ENCODE results near the gene STMN3. TPM values are rescaled to one million over a fixed set of nuclear protein-coding genes. Genes with fewer than 3 reads are reported as not detected.

STMN3 gene
- total and polyA plus RNA-seq, 2 of the 8 experiments (the other 6 are each of a cell fraction or from before 2014, with no cell fraction given) = 51.5 to 63.1 TPM

DNA sequence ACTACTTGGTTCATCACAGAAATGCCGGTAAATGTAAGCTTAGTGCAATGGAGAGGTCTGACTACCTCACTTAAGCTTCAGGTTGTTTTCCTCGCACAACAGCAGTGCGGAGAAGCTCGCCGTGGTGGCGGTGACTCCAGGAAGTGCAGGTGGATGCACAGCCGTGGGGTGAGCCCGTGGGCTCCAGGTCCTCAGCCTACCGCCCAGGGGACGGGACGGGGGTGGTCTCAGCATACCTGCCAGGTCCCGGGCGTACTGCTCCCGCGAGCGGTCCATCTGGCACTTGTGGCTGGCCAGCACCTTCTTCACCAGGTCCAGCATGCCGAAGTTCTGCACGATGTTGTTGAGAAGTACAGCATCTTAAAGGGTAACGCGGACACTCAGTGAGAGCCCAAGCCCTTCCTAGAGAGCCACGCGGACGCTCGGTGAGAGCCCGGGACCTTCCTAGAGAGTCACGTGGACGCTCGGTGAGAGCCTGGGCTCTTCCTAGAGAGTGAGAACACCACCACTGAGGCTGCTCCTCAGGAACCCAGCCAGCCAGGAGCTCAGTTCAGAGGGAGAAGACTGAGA lies 61.4 kb downstream of the STMN3 start:
- Histone ChIP-seq H3K27ac (ENCODE audit: low read depth, low read length) (no peak overlapping the region), H3K4ac (replicated peaks; ENCODE audit: insufficient read length, low read depth, low read length) (no peak overlapping the region), H3K18ac (ENCODE audit: extremely low read depth, low read length) (no peak overlapping the region), H3K79me2 (ENCODE audit: control insufficient read depth in 1 of 2, insufficient read depth in 2 of 2, low read length in 2 of 2) (no peaks in the 10 kb centered on the region), H2BK120ac (replicated peaks; ENCODE audit: low read depth, low read length) (no peak overlapping the region), H3K4me2 (ENCODE audit: insufficient read depth in 1 of 2, low read depth in 2 of 2, low read length in 2 of 2) (no peak overlapping the region), H4K20me1 (replicated peaks in 1 of 2; ENCODE audit: control insufficient read depth in 1 of 2, insufficient read depth in 2 of 2, low read length in 2 of 2) (peaks cover 0 to 12% of the 10 kb centered on the region in 2 experiments), H3K56ac (replicated peaks; ENCODE audit: insufficient read length, low read depth, low read length) (no peak overlapping the region), H3K14ac (ENCODE audit: insufficient read length) (no peak overlapping the region), H2BK12ac (ENCODE audit: low read depth, low read length) (no peak overlapping the region), H3K23ac (ENCODE audit: insufficient read length) (no peak overlapping the region), H4K8ac (ENCODE audit: extremely low read depth, insufficient read depth, low read length) (no peak overlapping the region; the same call in 1 of the 2 replicates), H3K27me3 (replicated peaks in 1 of 4; ENCODE audit: control insufficient read depth in 3 of 4, extremely low read depth in 1 of 4, insufficient read depth in 3 of 4, low read length in 3 of 4) (no peaks in the 10 kb centered on the region), H3K9me3 (ENCODE audit: insufficient read depth in 2 of 2, low read depth in 1 of 2, low read length in 1 of 2) (no peaks in the 10 kb centered on the region), H4K91ac (replicated peaks; ENCODE audit: insufficient read length, low read length) (no peak overlapping the region), H4K5ac (ENCODE audit: insufficient read length, low read depth, low read length) (no peak overlapping the region), H2BK5ac (ENCODE audit: low read depth, low read length) (no peak overlapping the region), H2AFZ (ENCODE audit: low read length) (no peak overlapping the region), H2BK20ac (ENCODE audit: low read length) (no peak overlapping the region), H3K9ac (replicated peaks in 1 of 4; ENCODE audit: extremely low read depth in 1 of 4, low read depth in 3 of 4, low read length in 3 of 4) (no peak overlapping the region), H3K4me1 (replicated peaks in 1 of 4; ENCODE audit: control insufficient read depth in 3 of 4, insufficient read depth in 4 of 4, low read length in 3 of 4) (no peaks in the 10 kb centered on the region), H2AK5ac (ENCODE audit: low read depth, low read length) (no peak overlapping the region), H3K4me3 (ENCODE audit: extremely low read depth in 1 of 4, insufficient read depth in 2 of 4, low read depth in 3 of 4, low read length in 4 of 4) (no peak overlapping the region), H3K36me3 (ENCODE audit: control insufficient read depth in 2 of 4, insufficient read depth in 4 of 4, low read length in 3 of 4) (peaks cover 0 to 18% (median 12%) of the 10 kb centered on the region in 4 experiments; a peak in 7 of 8 replicates), H2BK15ac (ENCODE audit: low read length) (no peak overlapping the region), H3K79me1 (ENCODE audit: low read depth, low read length) (no peaks in the 10 kb centered on the region), H3K23me2 (ENCODE audit: low read depth, low read length) (no peaks in the 10 kb centered on the region)
- TF ChIP-seq, protein P1, sequence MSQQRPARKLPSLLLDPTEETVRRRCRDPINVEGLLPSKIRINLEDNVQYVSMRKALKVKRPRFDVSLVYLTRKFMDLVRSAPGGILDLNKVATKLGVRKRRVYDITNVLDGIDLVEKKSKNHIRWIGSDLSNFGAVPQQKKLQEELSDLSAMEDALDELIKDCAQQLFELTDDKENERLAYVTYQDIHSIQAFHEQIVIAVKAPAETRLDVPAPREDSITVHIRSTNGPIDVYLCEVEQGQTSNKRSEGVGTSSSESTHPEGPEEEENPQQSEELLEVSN (IDR thresholded peaks at IDR 0.05) = no peak
- TF ChIP-seq ZNF274 (IDR thresholded peaks at IDR 0.05; ENCODE audit: borderline replicate concordance, extremely low read depth, low read length) = no peak
- TF ChIP-seq KDM4A (IDR thresholded peaks at IDR 0.05; ENCODE audit: low read depth, low read length, severe bottlenecking) = no peak
- no peak for TF ChIP-seq CTBP2 (IDR thresholded peaks at IDR 0.05; ENCODE audit: borderline replicate concordance, insufficient read depth, insufficient read length, low read length)
- TF ChIP-seq CHD1 (IDR thresholded peaks at IDR 0.05; ENCODE audit: low read depth, low read length) = no peak
- TF ChIP-seq SIX5 (IDR thresholded peaks at IDR 0.05; ENCODE audit: low read depth, low read length) = no peak
- TF ChIP-seq CREB1 (IDR thresholded peaks at IDR 0.05) = no peak
- no peak for TF ChIP-seq GTF2F1 (IDR thresholded peaks at IDR 0.05; ENCODE audit: borderline replicate concordance, low read depth, low read length)
- TF ChIP-seq ASH2L (IDR thresholded peaks at IDR 0.05; ENCODE audit: low read length) = no peak
- no peak for TF ChIP-seq SP1 (IDR thresholded peaks at IDR 0.05; ENCODE audit: low read depth, low read length)
- no peak for TF ChIP-seq RXRA (IDR thresholded peaks at IDR 0.05; ENCODE audit: insufficient read depth, low read depth, low read length)
- FAIRE-seq (no peak), DNase-seq (ENCODE audit: low read depth in 1 of 2, low spot score in 2 of 2) (no peak)
- POLR2A ChIA-PET (ENCODE audit: partially characterized antibody) = no interaction called here
- 98% methylated on average over 28 of the region's 28 CpGs; no CpG with 5 or more reads in 1 of the 2 experiments for WGBS, 2 experiments (ENCODE audit: extremely low coverage in 1 of 2, insufficient coverage in 1 of 2, insufficient read length in 1 of 2, insufficient replicate concordance in 2 of 2, low coverage in 1 of 2, low lambda C conversion rate in 2 of 2, missing lambda C conversion rate in 1 of 2)
- CTCF ChIA-PET (ENCODE audit: partially characterized antibody) = interaction anchor here (0.8 to 1.6 kb wide), 5 partner anchors 19 to 528 kb away, joined by 3 to 4 read pairs (median 3); no protein-coding TSS in a partner anchor

Measured in H1 (cell line).